HT1080 (cell line): ENCODE data around the gene PDXDC1. TPM values are rescaled to one million over a fixed set of nuclear protein-coding genes. Genes with fewer than 3 reads are reported as not detected.
"Not testable (repeated sequence)": the region's sequence is repeated elsewhere in the genome, so short reads cannot be mapped to it uniquely, and the experiment has no call there.

Experiments used
- DNase-seq: peaks from one replicate; pipeline ENCODE4 v3.0.0-alpha.2; 2015; ENCODE audit warnings: low read depth
- small RNA-seq: library from RNA; depleted of rRNA; stranded (forward); fragments of <200 nt; gene quantifications from one replicate; pipeline ENCODE3, GENCODE V24; 2014
- total RNA-seq: library from RNA; depleted of rRNA; stranded (reverse); fragments of >200 nt; shearing (Covaris generic); gene quantifications from 2 replicates; pipeline ENCODE4 v1.2.3, GENCODE V29; 2014; rRNA removed

The PDXDC1 gene
- total RNA-seq, 1 experiment from 2014 or later = 42.1 TPM

- DNase-seq = not testable (repeated sequence)
Measured at GRCh38 chr16:15149260-15149659, 174.4 kb downstream of the PDXDC1 start.

GRCh38 chr16:15154005-15154404 is 179.2 kb downstream of the PDXDC1 start:
- not testable (repeated sequence) for DNase-seq

GRCh38 chr16:15154650-15155562 is 180.1 kb downstream of the PDXDC1 start:
- peak; percentile 90 for DNase-seq

- DNase-seq = not testable (repeated sequence)
Measured at GRCh38 chr16:15157644-15158043, 182.8 kb downstream of the PDXDC1 start.

- not testable (repeated sequence) for DNase-seq
Measured at GRCh38 chr16:15159671-15160070, 184.8 kb downstream of the PDXDC1 start.

- not testable (repeated sequence) for DNase-seq
Measured at GRCh38 chr16:15160571-15160970, 185.7 kb downstream of the PDXDC1 start.

- DNase-seq = not testable (repeated sequence)
Measured at GRCh38 chr16:15163055-15163454, 188.2 kb downstream of the PDXDC1 start.

- DNase-seq = not testable (repeated sequence)
Measured at GRCh38 chr16:15166177-15166576, 191.4 kb downstream of the PDXDC1 start.

GRCh38 chr16:15168303-15168702 is 193.5 kb downstream of the PDXDC1 start:
- not testable (repeated sequence) for DNase-seq

GRCh38 chr16:15168953-15169652 is 194.3 kb downstream of the PDXDC1 start:
- DNase-seq = not testable (repeated sequence)

GRCh38 chr16:15179909-15180308 is 205.1 kb downstream of the PDXDC1 start:
- not testable (repeated sequence) for DNase-seq

- not testable (repeated sequence) for DNase-seq
Measured at GRCh38 chr16:15180946-15181345, 206.1 kb downstream of the PDXDC1 start.

GRCh38 chr16:15184000-15184399 is 209.2 kb downstream of the PDXDC1 start:
- DNase-seq = not testable (repeated sequence)

Small RNA genes lying within 50 kb of the gene (small RNA-seq; reads per million reads assigned to genes)
- gene AC138932.4 (not detected), gene MIR1972-1 (not detected), gene MIR3180-4 (not detected), gene MIR6511A1 (not detected), gene MIR6770-1 (not detected), gene RF00019 (not detected)

Other genes with a start within 250 kb of the PDXDC1 start
- not detected in 2 replicates for gene NPIPA2, start 232.5 kb upstream of the PDXDC1 start, total RNA-seq
- 72.5 and 85.5 TPM in 2 replicates for gene NOMO1, start 141.3 kb upstream of the PDXDC1 start, total RNA-seq
- gene NPIPA1, start 37.6 kb upstream of the PDXDC1 start, total RNA-seq = 16.3 and 17.8 TPM in 2 replicates
- 68.0 and 85.5 TPM in 2 replicates for gene NTAN1, start 81.0 kb downstream of the PDXDC1 start, total RNA-seq
- 42.2 and 45.4 TPM in 2 replicates for gene RRN3, start 119.2 kb downstream of the PDXDC1 start, total RNA-seq